ENCODE data around the gene KCNS3.

The KCNS3 gene

GRCh38 chr2:17845806-17846205, 32.7 kb upstream of the KCNS3 start:
- H3K9me3 ChIP-seq = no peaks in the 10 kb centered on the region
- no peaks in the 10 kb centered on the region for H3K4me1 ChIP-seq (ENCODE audit: control insufficient read depth in 1 of 2, insufficient read depth in 1 of 2, low read depth in 1 of 2, low read length in 1 of 2)
- no peak overlapping the region for H3K4me3 ChIP-seq (ENCODE audit: low read depth in 1 of 2, low read length in 1 of 2)
- no peaks in the 10 kb centered on the region for H3K27me3 ChIP-seq
- TF ChIP-seq CTCF (IDR thresholded peaks at IDR 0.05) = no peak
- no peak overlapping the region for H3K27ac ChIP-seq
- H3K36me3 ChIP-seq = no peaks in the 10 kb centered on the region

- Histone ChIP-seq H3K27ac (no peak overlapping the region), H3K4me3 (ENCODE audit: low read depth in 1 of 2, low read length in 1 of 2) (no peak overlapping the region), H3K9me3 (no peaks in the 10 kb centered on the region), H3K4me1 (ENCODE audit: control insufficient read depth in 1 of 2, insufficient read depth in 1 of 2, low read depth in 1 of 2, low read length in 1 of 2) (no peaks in the 10 kb centered on the region), H3K27me3 (no peaks in the 10 kb centered on the region), H3K36me3 (no peaks in the 10 kb centered on the region)
- no peak for TF ChIP-seq CTCF (IDR thresholded peaks at IDR 0.05)
Observed at GRCh38 chr2:17846676-17847075, 31.8 kb upstream of the KCNS3 start.

- Histone ChIP-seq H3K36me3 (no peaks in the 10 kb centered on the region), H3K27ac (no peak overlapping the region), H3K9me3 (no peaks in the 10 kb centered on the region), H3K4me1 (ENCODE audit: control insufficient read depth in 1 of 2, insufficient read depth in 1 of 2, low read depth in 1 of 2, low read length in 1 of 2) (no peaks in the 10 kb centered on the region), H3K27me3 (no peaks in the 10 kb centered on the region), H3K4me3 (ENCODE audit: low read depth in 1 of 2, low read length in 1 of 2) (no peak overlapping the region)
- no peak for TF ChIP-seq CTCF (IDR thresholded peaks at IDR 0.05)
Observed at GRCh38 chr2:17847236-17847635, 31.2 kb upstream of the KCNS3 start.

- no peaks in the 10 kb centered on the region for H3K36me3 ChIP-seq
- no peaks in the 10 kb centered on the region for H3K27me3 ChIP-seq
- no peak overlapping the region for H3K27ac ChIP-seq
- H3K4me3 ChIP-seq (ENCODE audit: low read depth in 1 of 2, low read length in 1 of 2) = no peak overlapping the region
- H3K9me3 ChIP-seq = no peaks in the 10 kb centered on the region
- H3K4me1 ChIP-seq (ENCODE audit: control insufficient read depth in 1 of 2, insufficient read depth in 1 of 2, low read depth in 1 of 2, low read length in 1 of 2) = no peaks in the 10 kb centered on the region
- TF ChIP-seq CTCF (IDR thresholded peaks at IDR 0.05) = no peak
Observed at GRCh38 chr2:17849275-17849674, 29.2 kb upstream of the KCNS3 start.

GRCh38 chr2:17850151-17850550, 28.3 kb upstream of the KCNS3 start:
- H3K36me3 ChIP-seq = no peaks in the 10 kb centered on the region
- no peak overlapping the region for H3K27ac ChIP-seq
- no peak for TF ChIP-seq CTCF (IDR thresholded peaks at IDR 0.05)
- no peaks in the 10 kb centered on the region for H3K27me3 ChIP-seq
- no peaks in the 10 kb centered on the region for H3K9me3 ChIP-seq
- no peak overlapping the region for H3K4me3 ChIP-seq (ENCODE audit: low read depth in 1 of 2, low read length in 1 of 2)
- H3K4me1 ChIP-seq (ENCODE audit: control insufficient read depth in 1 of 2, insufficient read depth in 1 of 2, low read depth in 1 of 2, low read length in 1 of 2) = no peaks in the 10 kb centered on the region

All from neutrophil (primary cell).